HG02870 (cell line): ENCODE data around the gene KCNJ18.
"Not testable (repeated sequence)": the region's sequence is repeated elsewhere in the genome, so short reads cannot be mapped to it uniquely, and the experiment has no call there.

Source experiments
- ATAC-seq: cut with Tn5 transposase; IDR thresholded peaks from one replicate; pipeline ENCODE4 v1.9.1; 2021; ENCODE audit warnings: mild to moderate bottlenecking, moderate library complexity; ENCODE audit not compliant: unreplicated experiment

Gene KCNJ18

DNA sequence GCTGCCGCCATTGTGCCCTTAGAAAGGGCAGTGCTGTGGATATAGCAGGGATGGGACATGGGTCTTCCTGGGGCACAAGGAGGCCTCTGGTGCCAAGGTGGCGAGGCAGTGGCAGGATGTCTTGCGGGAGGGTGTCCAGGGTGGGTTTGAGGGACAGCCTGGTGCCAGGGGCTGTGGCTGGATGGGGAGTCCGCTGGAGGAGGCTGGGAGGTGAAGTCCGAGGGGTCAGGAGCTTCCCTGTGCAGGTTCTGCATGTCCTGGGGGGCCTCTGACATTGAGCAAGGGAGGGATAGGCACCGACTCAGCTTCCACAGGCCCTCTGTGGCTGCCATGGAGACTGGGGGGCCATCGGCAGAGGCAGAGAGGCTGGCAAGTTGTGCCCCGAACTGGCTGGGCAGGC lies 9.7 kb downstream of the KCNJ18 start:
- ATAC-seq: not testable (repeated sequence)

GRCh38 chr17:21702521-21702920 lies 10.2 kb downstream of the KCNJ18 start:
- not testable (repeated sequence) for ATAC-seq

DNA sequence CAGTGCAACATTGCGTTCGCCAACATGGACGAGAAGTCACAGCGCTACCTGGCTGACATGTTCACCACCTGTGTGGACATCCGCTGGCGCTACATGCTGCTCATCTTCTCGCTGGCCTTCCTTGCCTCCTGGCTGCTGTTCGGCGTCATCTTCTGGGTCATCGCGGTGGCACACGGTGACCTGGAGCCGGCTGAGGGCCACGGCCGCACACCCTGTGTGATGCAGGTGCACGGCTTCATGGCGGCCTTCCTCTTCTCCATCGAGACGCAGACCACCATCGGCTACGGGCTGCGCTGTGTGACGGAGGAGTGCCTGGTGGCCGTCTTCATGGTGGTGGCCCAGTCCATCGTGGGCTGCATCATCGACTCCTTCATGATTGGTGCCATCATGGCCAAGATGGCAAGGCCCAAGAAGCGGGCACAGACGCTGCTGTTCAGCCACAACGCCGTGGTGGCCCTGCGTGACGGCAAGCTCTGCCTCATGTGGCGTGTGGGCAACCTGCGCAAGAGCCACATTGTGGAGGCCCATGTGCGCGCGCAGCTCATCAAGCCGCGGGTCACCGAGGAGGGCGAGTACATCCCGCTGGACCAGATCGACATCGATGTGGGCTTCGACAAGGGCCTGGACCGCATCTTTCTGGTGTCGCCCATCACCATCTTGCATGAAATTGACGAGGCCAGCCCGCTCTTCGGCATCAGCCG lies 10.8 kb downstream of the KCNJ18 start:
- ATAC-seq: not testable (repeated sequence)

GRCh38 chr17:21703891-21704872 lies 11.9 kb downstream of the KCNJ18 start:
- ATAC-seq: not testable (repeated sequence)

GRCh38 chr17:21705021-21705601 lies 12.8 kb downstream of the KCNJ18 start:
- ATAC-seq: no peak

- ATAC-seq: not testable (repeated sequence)
Measured at GRCh38 chr17:21705746-21706145, 13.4 kb downstream of the KCNJ18 start.

GRCh38 chr17:21706546-21706945 lies 14.2 kb downstream of the KCNJ18 start:
- ATAC-seq: not testable (repeated sequence)

GRCh38 chr17:21707131-21707530 lies 14.8 kb downstream of the KCNJ18 start:
- not testable (repeated sequence) for ATAC-seq

DNA sequence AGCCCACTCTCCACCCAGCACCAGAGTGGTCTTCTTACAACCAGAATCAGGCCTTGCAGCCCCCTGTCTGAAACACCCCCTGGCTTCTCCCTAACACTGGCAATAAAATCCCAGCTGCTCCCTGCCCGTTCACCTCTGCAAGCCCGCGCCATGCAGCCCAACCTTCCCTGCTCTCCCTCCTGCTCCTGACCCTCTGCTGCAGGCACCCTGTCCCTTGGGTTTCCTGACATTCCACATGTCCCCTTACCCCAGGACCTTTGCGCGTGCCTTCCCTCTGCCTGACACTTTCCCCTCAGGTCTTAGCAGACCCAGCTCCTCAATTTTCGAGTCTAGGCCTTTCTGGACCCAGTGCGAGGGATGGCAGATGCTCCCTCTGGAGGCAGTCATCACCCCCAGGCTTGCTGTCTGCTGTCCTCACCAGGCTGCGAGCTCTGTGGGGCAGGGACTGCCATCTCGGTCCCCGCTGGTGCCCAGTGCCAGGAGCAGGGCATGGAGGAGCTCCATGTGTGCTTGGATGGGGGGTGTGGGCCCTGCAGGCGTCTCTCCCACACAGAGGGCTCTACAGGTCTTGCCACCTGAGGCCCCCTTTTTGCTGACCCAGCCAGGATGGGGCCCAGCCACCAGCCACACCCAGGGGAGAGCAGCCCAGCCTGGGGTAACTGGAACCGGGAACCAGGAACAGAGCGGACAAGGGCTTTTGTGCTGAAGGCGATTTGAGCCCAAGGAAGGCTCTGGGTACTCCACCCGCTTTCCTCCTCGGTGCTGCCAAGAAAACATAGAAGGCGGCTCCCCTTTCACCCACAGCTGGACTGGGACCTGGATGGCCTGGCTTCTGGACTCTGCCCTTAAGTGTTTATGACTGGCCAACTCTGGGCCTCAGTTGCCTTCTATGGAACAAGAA lies 15.6 kb downstream of the KCNJ18 start:
- not testable (repeated sequence) for ATAC-seq

DNA sequence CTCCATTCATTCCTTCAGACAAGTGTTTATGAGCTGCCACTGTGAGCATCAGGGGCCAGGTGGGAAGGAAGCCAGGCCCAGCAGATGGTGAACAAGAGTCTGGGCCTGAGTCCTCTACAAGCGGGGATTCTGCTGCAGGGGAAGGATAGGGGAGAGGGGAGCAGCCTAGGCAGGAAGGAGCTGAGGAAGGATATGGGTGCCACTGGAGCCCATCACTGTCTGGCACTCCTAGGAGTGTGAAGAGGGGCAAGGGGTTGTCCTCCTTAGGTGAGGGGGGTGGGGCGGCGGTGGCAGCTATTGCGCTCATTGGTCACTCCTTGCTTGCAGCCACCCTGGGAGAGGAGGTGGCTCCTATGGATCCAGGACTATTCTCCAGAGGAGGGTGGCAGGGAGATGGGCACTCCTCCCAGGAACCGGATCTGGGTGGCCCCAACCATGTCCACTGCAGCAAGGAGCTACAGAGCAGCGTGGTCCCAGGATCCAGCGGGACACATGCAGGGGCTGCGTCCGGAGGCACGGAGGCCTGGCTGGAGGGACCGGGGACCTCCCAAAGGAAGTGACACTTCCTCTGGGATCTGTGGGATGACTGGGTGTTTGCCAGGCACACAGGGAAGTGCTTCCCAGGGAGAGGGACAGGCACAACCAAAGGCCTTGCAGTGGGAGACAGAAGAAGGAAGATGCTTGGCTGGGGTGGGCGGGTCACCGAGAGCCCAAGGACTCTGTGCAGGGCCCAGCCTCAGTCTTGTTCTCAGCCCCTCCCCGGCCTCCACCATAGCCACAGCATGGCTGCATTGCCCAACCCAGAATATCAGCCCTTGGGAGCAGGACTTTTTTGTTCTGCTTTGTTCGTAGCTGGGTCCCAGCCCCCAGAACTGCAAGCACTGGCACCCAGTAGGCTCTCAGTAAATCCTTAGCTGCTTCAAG lies 16.6 kb downstream of the KCNJ18 start:
- not testable (repeated sequence) for ATAC-seq

DNA sequence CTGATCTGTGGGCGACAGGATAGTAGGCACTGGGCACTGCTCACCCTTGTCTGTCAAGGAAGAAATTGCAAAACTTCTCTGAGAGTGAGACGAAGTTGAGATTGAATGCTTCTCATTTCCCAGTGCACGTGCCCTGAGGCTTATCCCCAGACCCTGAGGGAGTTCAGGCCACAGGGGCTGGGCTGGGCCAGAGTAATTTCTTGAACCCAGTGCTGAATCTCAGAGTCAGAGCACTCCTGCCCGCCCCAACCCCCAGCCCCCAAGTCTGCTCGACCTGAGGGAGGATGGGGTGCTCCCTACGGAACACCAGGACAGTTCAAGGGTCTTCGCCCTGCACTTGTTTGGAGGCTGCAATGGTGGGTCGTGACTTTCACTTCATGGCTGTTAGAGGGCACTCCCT lies 17.7 kb downstream of the KCNJ18 start:
- not testable (repeated sequence) for ATAC-seq

- ATAC-seq: not testable (repeated sequence)
Measured at GRCh38 chr17:21710486-21710885, 18.2 kb downstream of the KCNJ18 start.

DNA sequence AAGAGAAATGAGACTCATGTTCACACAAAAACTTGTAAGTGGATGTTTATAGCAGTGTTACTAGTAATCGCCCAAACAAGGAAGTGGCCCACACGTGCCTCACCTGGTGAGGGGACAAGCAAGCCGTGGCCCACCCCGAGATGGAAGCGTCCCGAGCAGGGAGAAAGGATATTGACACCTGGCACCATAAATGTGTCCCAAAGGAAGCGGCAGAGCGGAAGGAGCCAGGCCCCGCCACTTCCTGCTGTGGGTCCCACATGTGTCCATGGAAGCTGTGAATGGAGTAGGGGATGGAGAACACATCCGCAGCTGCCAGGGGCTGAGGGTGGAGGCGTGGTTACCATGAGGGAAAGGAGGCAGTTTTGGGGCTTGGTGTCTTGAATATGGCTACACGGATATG lies 18.9 kb downstream of the KCNJ18 start:
- ATAC-seq: no peak

- ATAC-seq: not testable (repeated sequence)
Measured at GRCh38 chr17:21713020-21713419, 20.7 kb downstream of the KCNJ18 start.

- not testable (repeated sequence) for ATAC-seq
Measured at GRCh38 chr17:21713631-21714030, 21.3 kb downstream of the KCNJ18 start.

DNA sequence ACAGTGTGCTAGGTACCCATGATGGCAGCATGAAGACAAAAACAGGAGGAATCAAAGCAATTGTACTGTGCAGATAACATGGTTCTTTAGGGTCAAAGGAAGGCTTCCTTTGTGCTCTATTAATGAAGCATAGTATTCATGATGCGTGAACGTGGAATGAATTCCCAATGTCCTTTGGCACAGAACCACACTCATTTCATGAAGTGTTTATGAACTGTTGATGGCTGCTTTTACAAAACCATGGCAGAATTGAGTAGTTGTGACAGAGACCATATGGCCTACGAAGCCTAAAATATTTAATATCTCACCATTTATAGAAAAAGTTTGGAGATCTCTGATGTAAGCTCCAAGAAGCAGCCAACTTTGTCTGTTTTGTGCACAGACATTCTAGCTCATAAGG lies 22.4 kb downstream of the KCNJ18 start:
- not testable (repeated sequence) for ATAC-seq

DNA sequence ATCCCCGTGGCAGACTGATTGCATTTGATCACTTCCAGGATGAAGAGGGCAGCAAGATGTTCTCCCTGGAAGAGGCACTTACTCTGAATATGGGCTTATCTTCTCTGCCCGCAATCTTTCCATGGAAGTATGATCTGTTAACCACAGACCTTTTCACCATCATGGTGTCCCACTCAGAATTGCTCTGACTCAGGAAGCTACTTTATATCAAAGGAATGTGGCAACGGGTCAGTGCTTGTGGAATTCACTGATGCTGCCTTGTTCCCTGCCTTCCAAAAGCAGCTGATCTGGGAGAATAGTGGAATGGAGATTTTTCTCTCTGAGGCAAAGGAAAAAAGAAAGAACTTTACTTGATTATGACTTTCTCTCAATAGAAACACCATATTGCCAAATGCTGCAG lies 23.6 kb downstream of the KCNJ18 start:
- not testable (repeated sequence) for ATAC-seq

DNA sequence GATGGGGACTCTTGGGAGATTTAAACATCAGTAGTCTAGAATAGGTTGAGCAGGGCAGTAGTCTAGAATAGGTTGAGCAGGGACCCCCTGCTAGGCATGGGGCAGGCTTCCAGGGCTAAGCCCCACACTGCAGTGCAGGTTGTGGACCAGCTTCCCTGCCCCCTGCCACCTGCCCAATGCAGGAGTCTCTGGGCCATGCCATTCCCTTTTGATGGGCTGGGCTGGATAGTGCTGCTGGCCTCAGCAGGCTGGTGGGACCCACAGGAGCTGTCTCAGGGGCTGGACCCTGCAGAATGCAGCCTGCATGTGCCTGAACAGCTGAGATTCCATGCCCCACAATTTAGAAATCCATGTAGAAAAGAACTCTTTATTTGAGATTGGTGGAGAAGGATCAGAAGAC lies 26.6 kb downstream of the KCNJ18 start:
- ATAC-seq: not testable (repeated sequence)

- not testable (repeated sequence) for ATAC-seq
Measured at GRCh38 chr17:21719511-21720226, 27.3 kb downstream of the KCNJ18 start.
